Activated naive CD8-positive, alpha-beta T cell (primary cell): Measurements from ENCODE around the gene NEK7.

ENCODE experiments used
- H3K27ac Mint-ChIP-seq: one replicate; pipeline ENCODE4 v1.8.0; 2021; ENCODE audit warnings: mixed read lengths
- H3K27me3 Mint-ChIP-seq: one replicate; pipeline ENCODE4 v1.8.0; 2021; ENCODE audit warnings: mixed read lengths
- H3K36me3 Mint-ChIP-seq: one replicate; pipeline ENCODE4 v1.8.0; 2021; ENCODE audit warnings: mixed read lengths
- H3K4me1 Mint-ChIP-seq: one replicate; pipeline ENCODE4 v1.8.0; 2021; ENCODE audit warnings: low read depth, mixed read lengths
- H3K4me3 Mint-ChIP-seq: one replicate; pipeline ENCODE4 v1.8.0; 2021; ENCODE audit warnings: mild to moderate bottlenecking, mixed read lengths
- H3K9me3 Mint-ChIP-seq: one replicate; pipeline ENCODE4 v1.8.0; 2021; ENCODE audit warnings: low read depth, mixed read lengths

Gene NEK7

DNA sequence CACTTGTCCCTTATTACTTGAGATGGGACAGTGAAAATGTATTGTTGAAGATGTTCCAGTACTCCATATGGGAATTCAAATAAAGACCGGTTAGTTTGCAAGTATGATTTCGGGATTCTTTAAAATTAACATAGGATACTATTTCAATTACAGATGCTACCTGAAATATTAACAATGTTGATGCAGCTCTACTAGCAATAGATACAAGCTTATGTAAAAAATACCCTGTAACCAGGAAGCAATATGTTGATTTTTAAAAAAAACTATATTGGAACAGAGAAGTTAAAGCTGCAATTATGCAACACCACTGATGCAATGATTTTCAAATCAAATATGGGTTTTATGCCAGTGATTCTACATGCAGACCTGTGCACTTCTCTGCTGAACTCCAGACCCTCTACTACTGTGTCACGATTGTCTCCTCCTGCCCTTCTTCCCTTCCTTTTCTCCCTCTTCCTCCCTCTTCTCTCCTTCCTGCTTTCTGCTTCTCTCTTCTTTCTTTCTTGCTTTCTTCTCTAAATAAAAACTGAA lies 204.5 kb downstream of the NEK7 start:
- no peak overlapping the region for H3K4me3 Mint-ChIP-seq
- H3K9me3 Mint-ChIP-seq, result no peaks in the 10 kb centered on the region
- H3K36me3 Mint-ChIP-seq, result no peaks in the 10 kb centered on the region

GRCh38 chr1:198363625-198364151 lies 206.9 kb downstream of the NEK7 start:
- no peaks in the 10 kb centered on the region for H3K27me3 Mint-ChIP-seq
- H3K36me3 Mint-ChIP-seq, result peaks cover 4% of the 10 kb centered on the region
- H3K9me3 Mint-ChIP-seq, result peaks cover 10% of the 10 kb centered on the region
- no peaks in the 10 kb centered on the region for H3K4me1 Mint-ChIP-seq
- no peak overlapping the region for H3K4me3 Mint-ChIP-seq
- H3K27ac Mint-ChIP-seq, result no peak overlapping the region

More for the DNA sequence above, 204.5 kb downstream of the NEK7 start:
- Mint-ChIP-seq H3K27me3 (no peaks in the 10 kb centered on the region), H3K4me1 (no peaks in the 10 kb centered on the region), H3K27ac (no peak overlapping the region)

GRCh38 chr1:198364471-198364870 lies 207.7 kb downstream of the NEK7 start:
- peaks cover 17% of the 10 kb centered on the region for H3K9me3 Mint-ChIP-seq
- peaks cover 7% of the 10 kb centered on the region for H3K36me3 Mint-ChIP-seq
- no peak overlapping the region for H3K4me3 Mint-ChIP-seq
- no peaks in the 10 kb centered on the region for H3K27me3 Mint-ChIP-seq
- no peaks in the 10 kb centered on the region for H3K4me1 Mint-ChIP-seq
- H3K27ac Mint-ChIP-seq, result no peak overlapping the region

GRCh38 chr1:198367296-198367695 lies 210.5 kb downstream of the NEK7 start:
- no peak overlapping the region for H3K4me3 Mint-ChIP-seq
- no peaks in the 10 kb centered on the region for H3K4me1 Mint-ChIP-seq
- peaks cover 22% of the 10 kb centered on the region for H3K9me3 Mint-ChIP-seq
- H3K36me3 Mint-ChIP-seq, result peaks cover 11% of the 10 kb centered on the region
- H3K27me3 Mint-ChIP-seq, result peaks cover 2% of the 10 kb centered on the region
- no peak overlapping the region for H3K27ac Mint-ChIP-seq

GRCh38 chr1:198370996-198371395 lies 214.2 kb downstream of the NEK7 start:
- Mint-ChIP-seq H3K36me3 (peaks cover 19% of the 10 kb centered on the region), H3K4me3 (no peak overlapping the region), H3K9me3 (peaks cover 25% of the 10 kb centered on the region), H3K4me1 (no peaks in the 10 kb centered on the region), H3K27ac (no peak overlapping the region), H3K27me3 (peaks cover 2% of the 10 kb centered on the region)
